Ectodermal cell (in vitro differentiated cells): Measurements from ENCODE around the gene ENTPD6. TPM values are rescaled to one million over a fixed set of nuclear protein-coding genes. Genes with fewer than 3 reads are reported as not detected.
A peak's percentile ranks its signal among the peaks of the same experiment; 100 is the strongest.

Experiments used
- H3K27ac ChIP-seq: 2 replicates; pipeline ENCODE4 v1.7.0; 2013; ENCODE audit warnings: mild to moderate bottlenecking, low read depth, low read length; ENCODE audit not compliant: insufficient read depth, poor library complexity, severe bottlenecking
- H3K27me3 ChIP-seq: 2 replicates; pipeline ENCODE4 v1.7.0; 2013; ENCODE audit warnings: mild to moderate bottlenecking, low read length; ENCODE audit not compliant: insufficient read depth, control insufficient read depth, poor library complexity, severe bottlenecking
- H3K36me3 ChIP-seq: one replicate; pipeline ENCODE4 v1.7.0; 2013; ENCODE audit warnings: low read length; ENCODE audit not compliant: control insufficient read depth, insufficient read depth
- H3K4me1 ChIP-seq: one replicate; pipeline ENCODE4 v1.7.0; 2013; ENCODE audit warnings: low read length; ENCODE audit not compliant: control insufficient read depth, insufficient read depth
- H3K4me3 ChIP-seq: 2 replicates; pipeline ENCODE4 v1.7.0; 2013; ENCODE audit warnings: low read depth, low read length, control low read depth; ENCODE audit not compliant: insufficient read depth
- H3K9me3 ChIP-seq: 2 replicates; pipeline ENCODE4 v1.7.0; 2013; ENCODE audit warnings: mild to moderate bottlenecking, low read length, moderate library complexity; ENCODE audit not compliant: control insufficient read depth
- WGBS, 2 experiments: methylation state at CpG; one replicate each; pipeline ENCODE4 v1.1.7; 2013; ENCODE audit warnings: missing lambda C conversion rate in 2 of 2; 5-methylcytosine and 5-hydroxymethylcytosine counted together
- polyA plus RNA-seq, 4 experiments: library from polyadenylated mRNA; stranded (reverse); fragments of 50-300 nt; gene quantifications; one replicate each; pipeline ENCODE4 v1.2.3, GENCODE V29; 2013

Gene ENTPD6
- 54.5 TPM for polyA plus RNA-seq (2013, experiment 1 of 4)
- polyA plus RNA-seq (2013, experiment 2 of 4): 63.7 TPM
- 42.9 TPM for polyA plus RNA-seq (2013, experiment 3 of 4)
- polyA plus RNA-seq (2013, experiment 4 of 4): 45.0 TPM

- Histone ChIP-seq H3K4me1 (peaks cover 16% of the 10 kb centered on the region), H3K4me3 (peak within 1 kb of the TSS; percentile 80), H3K36me3 (no peaks in the 10 kb centered on the region), H3K27ac (no peak within 1 kb of the TSS), H3K27me3 (peaks cover 4% of the 10 kb centered on the region), H3K9me3 (no peaks in the 10 kb centered on the region)
- 8% methylated on average over 75 of the region's 75 CpGs for WGBS, 2 experiments
Observed at GRCh38 chr20:25195014-25195961, at the start of gene ENTPD6. Gene ENTPD6, plus strand, starts transcription at chr20:25195712. Its CDS starts 10,825 bp downstream, at chr20:25206537.

GRCh38 chr20:25146976-25147375, 48.5 kb upstream of the ENTPD6 start:
- Histone ChIP-seq H3K36me3 (no peaks in the 10 kb centered on the region), H3K4me1 (peaks cover 24% of the 10 kb centered on the region), H3K4me3 (no peak overlapping the region), H3K9me3 (no peaks in the 10 kb centered on the region), H3K27me3 (peaks cover 36% of the 10 kb centered on the region), H3K27ac (no peak overlapping the region)
- WGBS, 2 experiments: 92% methylated on average over 8 of the region's 8 CpGs

GRCh38 chr20:25147716-25148115, 47.8 kb upstream of the ENTPD6 start:
- Histone ChIP-seq H3K9me3 (no peaks in the 10 kb centered on the region), H3K36me3 (no peaks in the 10 kb centered on the region), H3K27ac (no peak overlapping the region), H3K4me3 (no peak overlapping the region), H3K4me1 (peaks cover 24% of the 10 kb centered on the region), H3K27me3 (peaks cover 36% of the 10 kb centered on the region)
- 92 to 93% methylated on average over 15 of the region's 15 CpGs for WGBS, 2 experiments

- H3K9me3 ChIP-seq: no peaks in the 10 kb centered on the region
- H3K27ac ChIP-seq: no peak overlapping the region
- 53 to 54% methylated on average over 61 of the region's 61 CpGs for WGBS, 2 experiments
Observed at GRCh38 chr20:25148181-25148981, 47.1 kb upstream of the ENTPD6 start.

GRCh38 chr20:25148982-25149846, 46.3 kb upstream of the ENTPD6 start:
- H3K27me3 ChIP-seq: peaks cover 36% of the 10 kb centered on the region
- H3K4me1 ChIP-seq: peaks cover 24% of the 10 kb centered on the region
- H3K9me3 ChIP-seq: no peaks in the 10 kb centered on the region
- no peak overlapping the region for H3K4me3 ChIP-seq
- H3K27ac ChIP-seq: peak overlapping the region; percentile 11
- WGBS, 2 experiments: 79 to 80% methylated on average over 17 of the region's 17 CpGs
- H3K36me3 ChIP-seq: no peaks in the 10 kb centered on the region

More at GRCh38 chr20:25148181-25148981, 47.1 kb upstream of the ENTPD6 start:
- H3K36me3 ChIP-seq: no peaks in the 10 kb centered on the region
- peak overlapping the region; percentile 1 for H3K4me3 ChIP-seq
- peaks cover 36% of the 10 kb centered on the region for H3K27me3 ChIP-seq
- peaks cover 24% of the 10 kb centered on the region for H3K4me1 ChIP-seq

- WGBS, 2 experiments: 34 to 37% methylated on average over 6 of the region's 6 CpGs
- Histone ChIP-seq H3K9me3 (no peaks in the 10 kb centered on the region), H3K27ac (peak overlapping the region; percentile 11), H3K27me3 (peaks cover 36% of the 10 kb centered on the region), H3K36me3 (no peaks in the 10 kb centered on the region), H3K4me3 (no peak overlapping the region), H3K4me1 (peaks cover 24% of the 10 kb centered on the region)
Observed at GRCh38 chr20:25150016-25150415, 45.5 kb upstream of the ENTPD6 start.

- WGBS, 2 experiments: 89 to 100% methylated on average over 1 of the region's 1 CpG
Observed at GRCh38 chr20:25158043-25158442, 37.5 kb upstream of the ENTPD6 start.

GRCh38 chr20:25160467-25160866, 35.0 kb upstream of the ENTPD6 start:
- Histone ChIP-seq H3K36me3 (no peaks in the 10 kb centered on the region), H3K4me1 (no peaks in the 10 kb centered on the region)
- WGBS, 2 experiments: 82% methylated on average over 3 of the region's 3 CpGs; no CpG with 5 or more reads in 1 of the 2 experiments

More at GRCh38 chr20:25158043-25158442, 37.5 kb upstream of the ENTPD6 start:
- Histone ChIP-seq H3K4me1 (no peaks in the 10 kb centered on the region), H3K4me3 (no peak overlapping the region), H3K27me3 (no peaks in the 10 kb centered on the region), H3K9me3 (no peaks in the 10 kb centered on the region), H3K27ac (no peak overlapping the region), H3K36me3 (no peaks in the 10 kb centered on the region)

GRCh38 chr20:25160897-25161296, 34.6 kb upstream of the ENTPD6 start:
- H3K9me3 ChIP-seq: no peaks in the 10 kb centered on the region
- no peak overlapping the region for H3K27ac ChIP-seq
- WGBS, 2 experiments: 73 to 77% methylated on average over 3 of the region's 3 CpGs
- no peaks in the 10 kb centered on the region for H3K36me3 ChIP-seq
- H3K4me3 ChIP-seq: no peak overlapping the region
- no peaks in the 10 kb centered on the region for H3K27me3 ChIP-seq
- no peaks in the 10 kb centered on the region for H3K4me1 ChIP-seq

More at GRCh38 chr20:25160467-25160866, 35.0 kb upstream of the ENTPD6 start:
- no peak overlapping the region for H3K4me3 ChIP-seq
- no peaks in the 10 kb centered on the region for H3K27me3 ChIP-seq
- H3K27ac ChIP-seq: no peak overlapping the region
- H3K9me3 ChIP-seq: no peaks in the 10 kb centered on the region
